Gastroesophageal sphincter (tissue), 4 donors: ENCODE data around the gene DTHD1. TPM values are rescaled to one million over a fixed set of nuclear protein-coding genes. Genes with fewer than 3 reads are reported as not detected.

ENCODE experiments used
- ATAC-seq: fragments of 150-250 bp; one replicate; pipeline ENCODE4 v1.9.1; 2016; ENCODE audit warnings: mild to moderate bottlenecking, moderate library complexity
- H3K27ac ChIP-seq, 4 donors: fragments of 200-600 bp; sonication (generic) in 3 of 4; 1 replicate in 3 of 4; 2 replicates in 1 of 4; pipeline ENCODE4 v1.5.1; 2016 to 2019
- H3K27me3 ChIP-seq: fragments of 200-600 bp; sonication (generic); one replicate; pipeline ENCODE4 v1.5.1; 2019
- H3K36me3 ChIP-seq, 2 donors: fragments of 200-600 bp; sonication (generic); one replicate each; pipeline ENCODE4 v1.5.1; 2019; ENCODE audit warnings: control low read depth in 1 of 2
- H3K4me1 ChIP-seq, 3 donors: fragments of 200-600 bp; sonication (generic); 1 replicate in 2 of 3; 2 replicates in 1 of 3; pipeline ENCODE4 v1.5.1; 2016 to 2019; ENCODE audit warnings: control low read depth in 2 of 3
- H3K4me3 ChIP-seq, 2 donors: fragments of 200-600 bp; sonication (generic); one replicate each; pipeline ENCODE4 v1.5.1; 2019; ENCODE audit warnings: mild to moderate bottlenecking in 1 of 2, moderate library complexity in 1 of 2
- H3K9me3 ChIP-seq, 3 donors: fragments of 200-600 bp; sonication (generic); one replicate each; pipeline ENCODE4 v1.5.1; 2017 to 2019; ENCODE audit warnings: control low read depth in 2 of 3
- CTCF ChIP-seq, 4 experiments: fragments of 200-600 bp in 2 of 4; fragments of 450-650 bp in 2 of 4; sonication (generic) in 1 of 4; IDR thresholded peaks; one replicate each; pipeline ENCODE4 v1.5.1; 2017 to 2019; ENCODE audit warnings: antibody characterized with exemption in 4 of 4, mild to moderate bottlenecking in 2 of 4, moderate library complexity in 2 of 4
- EP300 ChIP-seq: sonication (generic); formaldehyde crosslinking; IDR thresholded peaks from one replicate; pipeline ENCODE4 v1.6.1; 2017; ENCODE audit warnings: antibody characterized with exemption, mild to moderate bottlenecking
- POLR2A ChIP-seq, 2 donors: fragments of 450-650 bp; IDR thresholded peaks; one replicate each; pipeline ENCODE4 v1.6.1; 2017; ENCODE audit warnings: antibody characterized with exemption in 2 of 2, mild to moderate bottlenecking in 2 of 2, moderate library complexity in 1 of 2
- POLR2AphosphoS5 ChIP-seq: sonication (generic); formaldehyde crosslinking; IDR thresholded peaks from one replicate; pipeline ENCODE4 v1.6.1; 2017; ENCODE audit warnings: antibody characterized with exemption
- WGBS, 2 donors: methylation state at CpG; one replicate each; pipeline ENCODE4 v1.1.5; 2018; ENCODE audit warnings: low coverage in 1 of 2; 5-methylcytosine and 5-hydroxymethylcytosine counted together
- total RNA-seq, 4 donors: library from RNA; depleted of rRNA; stranded (reverse); fragments of >200 nt; gene quantifications; one replicate each; pipeline ENCODE4 v1.1.0, GENCODE V29; 2016

The DTHD1 gene
- total RNA-seq, 4 donors from 2014 or later = 0.15 to 0.81 TPM; not detected in 2

- Histone ChIP-seq H3K27ac (no peak overlapping the region), H3K27me3 (no peaks in the 10 kb centered on the region), H3K4me1 (no peaks in the 10 kb centered on the region), H3K9me3 (no peaks in the 10 kb centered on the region), H3K4me3 (no peak overlapping the region), H3K36me3 (no peaks in the 10 kb centered on the region)
- ATAC-seq = no peak
- 58 to 91% methylated on average over 3 of the region's 3 CpGs for WGBS, 2 donors
- no peak for TF ChIP-seq EP300
- TF ChIP-seq POLR2AphosphoS5 = no peak
- TF ChIP-seq POLR2A (IDR thresholded peaks at IDR 0.05) = no peak
- no peak for TF ChIP-seq CTCF (IDR thresholded peaks at IDR 0.05)
Observed at GRCh38 chr4:36338973-36339372, 57.6 kb downstream of the DTHD1 start.

GRCh38 chr4:36341936-36342335 is 60.5 kb downstream of the DTHD1 start:
- TF ChIP-seq POLR2AphosphoS5 = no peak
- no peak for TF ChIP-seq POLR2A (IDR thresholded peaks at IDR 0.05)
- TF ChIP-seq EP300 = no peak
- no peak for TF ChIP-seq CTCF (IDR thresholded peaks at IDR 0.05)
- no peaks in the 10 kb centered on the region for H3K9me3 ChIP-seq
- H3K27me3 ChIP-seq = no peaks in the 10 kb centered on the region
- ATAC-seq = no peak
- WGBS, 2 donors = 85 to 88% methylated on average over 6 of the region's 6 CpGs
- H3K4me1 ChIP-seq = no peaks in the 10 kb centered on the region
- no peak overlapping the region for H3K4me3 ChIP-seq
- no peak overlapping the region for H3K27ac ChIP-seq
- no peaks in the 10 kb centered on the region for H3K36me3 ChIP-seq

GRCh38 chr4:36343501-36344175 is 62.2 kb downstream of the DTHD1 start:
- Histone ChIP-seq H3K4me3 (no peak overlapping the region), H3K9me3 (no peaks in the 10 kb centered on the region), H3K27me3 (no peaks in the 10 kb centered on the region), H3K4me1 (no peaks in the 10 kb centered on the region), H3K36me3 (no peaks in the 10 kb centered on the region), H3K27ac (no peak overlapping the region)
- 82 to 84% methylated on average over 6 to 9 of the region's 12 CpGs for WGBS, 2 donors
- no peak for TF ChIP-seq POLR2AphosphoS5
- no peak for TF ChIP-seq POLR2A (IDR thresholded peaks at IDR 0.05)
- no peak for TF ChIP-seq EP300
- TF ChIP-seq CTCF (IDR thresholded peaks at IDR 0.05) = no peak
- ATAC-seq = no peak

- Histone ChIP-seq H3K27ac (no peak overlapping the region), H3K9me3 (no peaks in the 10 kb centered on the region), H3K27me3 (no peaks in the 10 kb centered on the region), H3K36me3 (no peaks in the 10 kb centered on the region), H3K4me1 (no peaks in the 10 kb centered on the region), H3K4me3 (no peak overlapping the region)
- TF ChIP-seq EP300 (no peak), POLR2A (IDR thresholded peaks at IDR 0.05) (no peak), POLR2AphosphoS5 (no peak), CTCF (IDR thresholded peaks at IDR 0.05) (no peak)
- ATAC-seq = no peak
- 48 to 77% methylated on average over 4 of the region's 4 CpGs for WGBS, 2 donors
Observed at GRCh38 chr4:36348403-36348938, 67.1 kb downstream of the DTHD1 start.

GRCh38 chr4:36349938-36350549 is 68.6 kb downstream of the DTHD1 start:
- H3K9me3 ChIP-seq = no peaks in the 10 kb centered on the region
- ATAC-seq = no peak
- TF ChIP-seq EP300 (no peak), CTCF (IDR thresholded peaks at IDR 0.05) (no peak), POLR2AphosphoS5 (no peak)
- no peaks in the 10 kb centered on the region for H3K4me1 ChIP-seq
- 38 to 65% methylated on average over 3 to 4 of the region's 4 CpGs for WGBS, 2 donors
- no peak overlapping the region for H3K27ac ChIP-seq
- no peaks in the 10 kb centered on the region for H3K36me3 ChIP-seq
- no peaks in the 10 kb centered on the region for H3K27me3 ChIP-seq
- no peak overlapping the region for H3K4me3 ChIP-seq
